ENCODE measurements around the gene STK11IP. TPM values are rescaled to one million over a fixed set of nuclear protein-coding genes. Genes with fewer than 3 reads are reported as not detected.

The STK11IP gene
- total and polyA plus RNA-seq, 9 of the 15 experiments (the other 6 are each of a cell fraction or from before 2014, with no cell fraction given), result 0.52 to 21.7 (median 5.6) TPM

- TF ChIP-seq TFAM (CRISPR knock-in tag; conservative IDR thresholded peaks at IDR 0.05) (no peak), RBM22 (IDR thresholded peaks at IDR 0.05; ENCODE audit: low read depth, low read length, poor library complexity, severe bottlenecking) (peak; percentile 98), CBX2 (IDR thresholded peaks at IDR 0.05; ENCODE audit: insufficient read depth, low read length, poor library complexity, severe bottlenecking) (no peak), ARID1B (IDR thresholded peaks at IDR 0.05) (0 out of 2 replicates have a peak, but pooled peaks have one; percentile 8), SRSF1 (IDR thresholded peaks at IDR 0.05; ENCODE audit: low read depth, low read length) (no peak), ZNF263 (CRISPR knock-in tag; IDR thresholded peaks at IDR 0.05; ENCODE audit: borderline replicate concordance) (no peak), RBM15 (IDR thresholded peaks at IDR 0.05; ENCODE audit: insufficient read depth, low read length) (no peak), CEBPB (tag; IDR thresholded peaks at IDR 0.05) (no peak), ATF6 (CRISPR knock-in tag; IDR thresholded peaks at IDR 0.05) (0 out of 2 replicates have a peak, but pooled peaks have one; percentile 33), HCFC1 (IDR thresholded peaks at IDR 0.05; ENCODE audit: low read depth, low read length) (peak; percentile 57), ZNF561 (CRISPR knock-in tag; conservative IDR thresholded peaks at IDR 0.05) (no peak), GATA2 (CRISPR knock-in tag; IDR thresholded peaks at IDR 0.05) (no peak), ZNF316 (IDR thresholded peaks at IDR 0.05) (no peak), PKNOX1 (IDR thresholded peaks at IDR 0.05) (peak; percentile 91), MECOM (CRISPR knock-in tag; IDR thresholded peaks at IDR 0.05) (no peak), TSHZ1 (CRISPR knock-in tag; IDR thresholded peaks at IDR 0.05) (no peak), CREB1 (IDR thresholded peaks at IDR 0.05) (peak; percentile 86), CREB1 (CRISPR knock-in tag; IDR thresholded peaks at IDR 0.05) (peak; percentile 79)
- TF ChIP-seq, protein P1, sequence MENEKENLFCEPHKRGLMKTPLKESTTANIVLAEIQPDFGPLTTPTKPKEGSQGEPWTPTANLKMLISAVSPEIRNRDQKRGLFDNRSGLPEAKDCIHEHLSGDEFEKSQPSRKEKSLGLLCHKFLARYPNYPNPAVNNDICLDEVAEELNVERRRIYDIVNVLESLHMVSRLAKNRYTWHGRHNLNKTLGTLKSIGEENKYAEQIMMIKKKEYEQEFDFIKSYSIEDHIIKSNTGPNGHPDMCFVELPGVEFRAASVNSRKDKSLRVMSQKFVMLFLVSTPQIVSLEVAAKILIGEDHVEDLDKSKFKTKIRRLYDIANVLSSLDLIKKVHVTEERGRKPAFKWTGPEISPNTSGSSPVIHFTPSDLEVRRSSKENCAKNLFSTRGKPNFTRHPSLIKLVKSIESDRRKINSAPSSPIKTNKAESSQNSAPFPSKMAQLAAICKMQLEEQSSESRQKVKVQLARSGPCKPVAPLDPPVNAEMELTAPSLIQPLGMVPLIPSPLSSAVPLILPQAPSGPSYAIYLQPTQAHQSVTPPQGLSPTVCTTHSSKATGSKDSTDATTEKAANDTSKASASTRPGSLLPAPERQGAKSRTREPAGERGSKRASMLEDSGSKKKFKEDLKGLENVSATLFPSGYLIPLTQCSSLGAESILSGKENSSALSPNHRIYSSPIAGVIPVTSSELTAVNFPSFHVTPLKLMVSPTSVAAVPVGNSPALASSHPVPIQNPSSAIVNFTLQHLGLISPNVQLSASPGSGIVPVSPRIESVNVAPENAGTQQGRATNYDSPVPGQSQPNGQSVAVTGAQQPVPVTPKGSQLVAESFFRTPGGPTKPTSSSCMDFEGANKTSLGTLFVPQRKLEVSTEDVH (IDR thresholded peaks at IDR 0.05; ENCODE audit: low read depth, partially characterized antibody), result peak; percentile 96
Observed at GRCh38 chr2:219597552-219598307, at the start of gene STK11IP (continued).

Data from K562 (cell line).